Parathyroid adenoma (tissue), 2 donors: ENCODE measurements around the gene ZNF846.

Experiments
- H2AFZ ChIP-seq: fragments of 300-600 bp; sonication (generic); one replicate; pipeline ENCODE4 v1.7.0; 2017; ENCODE audit warnings: antibody characterized with exemption, mild to moderate bottlenecking
- H3K27ac ChIP-seq: fragments of 300-600 bp; sonication (generic); one replicate; pipeline ENCODE4 v1.7.0; 2017
- H3K27me3 ChIP-seq: fragments of 300-600 bp; sonication (generic); one replicate; pipeline ENCODE4 v1.7.0; 2017; ENCODE audit warnings: low read length; ENCODE audit not compliant: control insufficient read depth, insufficient read depth
- H3K36me3 ChIP-seq: fragments of 300-600 bp; sonication (generic); one replicate; pipeline ENCODE4 v1.7.0; 2017; ENCODE audit warnings: low read length; ENCODE audit not compliant: control insufficient read depth, insufficient read depth
- H3K4me1 ChIP-seq: fragments of 300-600 bp; sonication (generic); one replicate; pipeline ENCODE4 v1.7.0; 2017; ENCODE audit warnings: control low read depth
- H3K4me2 ChIP-seq: fragments of 300-600 bp; sonication (generic); one replicate; pipeline ENCODE4 v1.7.0; 2017; ENCODE audit warnings: low read length
- H3K4me3 ChIP-seq: fragments of 300-600 bp; sonication (generic); one replicate; pipeline ENCODE4 v1.7.0; 2017; ENCODE audit warnings: low read depth, low read length
- H3K79me2 ChIP-seq: fragments of 300-600 bp; sonication (generic); one replicate; pipeline ENCODE4 v1.7.0; 2017; ENCODE audit warnings: control low read depth
- H3K9ac ChIP-seq: fragments of 300-600 bp; sonication (generic); one replicate; pipeline ENCODE4 v1.7.0; 2017; ENCODE audit warnings: mild to moderate bottlenecking
- H3K9me3 ChIP-seq: fragments of 300-600 bp; sonication (generic); one replicate; pipeline ENCODE4 v1.7.0; 2017; ENCODE audit warnings: low read length; ENCODE audit not compliant: control insufficient read depth
- CTCF ChIP-seq: fragments of 300-600 bp; sonication (generic); IDR thresholded peaks from one replicate; pipeline ENCODE4 v1.7.0; 2017; ENCODE audit warnings: antibody characterized with exemption, mild to moderate bottlenecking
- donor health status: primary hyperparathyroidism.

Gene ZNF846

DNA sequence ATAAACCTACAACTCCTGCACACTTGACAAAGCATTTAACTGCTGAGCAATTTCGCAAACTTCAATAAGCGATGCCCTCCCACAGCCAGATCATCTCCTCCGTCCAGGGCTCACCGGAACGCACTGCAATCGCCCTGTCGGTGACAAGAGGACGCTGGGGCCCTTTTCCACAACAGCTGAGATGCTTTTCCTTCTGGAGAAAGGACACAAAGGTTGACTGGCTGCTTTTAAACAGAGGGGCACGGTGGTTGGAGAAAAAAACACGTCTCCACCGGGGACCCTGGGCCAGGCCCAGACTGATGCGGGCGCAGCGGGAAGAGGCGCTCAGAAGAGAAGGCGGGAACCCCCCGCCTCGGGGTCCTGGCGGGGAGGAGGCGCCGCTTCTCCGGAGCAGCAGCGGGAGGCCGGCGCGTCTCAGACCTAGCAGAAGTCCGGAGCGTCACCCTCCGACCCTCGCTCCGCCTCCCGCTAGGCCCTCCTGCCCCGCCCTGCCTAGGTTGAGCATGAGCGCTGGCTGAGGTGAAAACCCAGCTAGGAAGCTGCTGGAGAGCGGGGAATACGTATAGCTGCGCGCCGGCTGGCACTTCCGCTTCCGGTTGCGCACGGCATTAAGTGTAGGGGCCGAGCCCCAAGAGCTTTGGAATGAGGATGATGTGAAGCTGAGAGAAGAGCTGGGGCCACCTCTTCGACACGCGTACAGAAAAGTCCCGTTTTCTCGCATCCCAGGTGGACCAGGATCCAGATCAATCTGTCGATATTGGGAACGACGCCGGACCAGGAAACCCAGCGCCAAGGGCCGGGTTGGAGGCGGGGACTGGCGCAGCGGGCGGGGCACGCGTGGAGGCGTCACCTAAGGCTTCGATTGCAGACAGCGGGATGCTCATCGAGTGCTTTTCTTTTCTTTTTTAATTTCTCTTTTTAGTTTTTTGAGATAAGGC is at the start of gene ZNF846:
Gene ZNF846, minus strand, starts transcription at position 564 of the 938 bp plus-strand sequence. CDS start 3,788 bp downstream, outside the sequence.
- Histone ChIP-seq H3K36me3 (no peaks in the 10 kb centered on the region), H2AFZ (peak within 1 kb of the TSS; percentile 89)
- TF ChIP-seq CTCF = no peak

GRCh38 chr19:9818175-9818733 is 49.7 kb upstream of the ZNF846 start:
- Histone ChIP-seq H3K4me2 (peak overlapping the region; percentile 94), H3K27me3 (no peaks in the 10 kb centered on the region), H3K9me3 (no peaks in the 10 kb centered on the region), H3K9ac (peak overlapping the region; percentile 73), H3K4me1 (no peaks in the 10 kb centered on the region), H3K27ac (peak overlapping the region; percentile 93), H2AFZ (peak overlapping the region; percentile 86), H3K4me3 (peak overlapping the region; percentile 97), H3K36me3 (no peaks in the 10 kb centered on the region), H3K79me2 (peaks cover 8% of the 10 kb centered on the region)
- no peak for TF ChIP-seq CTCF

More for the DNA sequence above, at the start of gene ZNF846:
- Histone ChIP-seq H3K27me3 (no peaks in the 10 kb centered on the region), H3K4me3 (peak within 1 kb of the TSS; percentile 78), H3K27ac (peak within 1 kb of the TSS; percentile 84), H3K4me1 (peaks cover 3% of the 10 kb centered on the region), H3K9me3 (no peaks in the 10 kb centered on the region), H3K79me2 (no peaks in the 10 kb centered on the region), H3K9ac (peak within 1 kb of the TSS; percentile 42), H3K4me2 (peak within 1 kb of the TSS; percentile 90)

DNA sequence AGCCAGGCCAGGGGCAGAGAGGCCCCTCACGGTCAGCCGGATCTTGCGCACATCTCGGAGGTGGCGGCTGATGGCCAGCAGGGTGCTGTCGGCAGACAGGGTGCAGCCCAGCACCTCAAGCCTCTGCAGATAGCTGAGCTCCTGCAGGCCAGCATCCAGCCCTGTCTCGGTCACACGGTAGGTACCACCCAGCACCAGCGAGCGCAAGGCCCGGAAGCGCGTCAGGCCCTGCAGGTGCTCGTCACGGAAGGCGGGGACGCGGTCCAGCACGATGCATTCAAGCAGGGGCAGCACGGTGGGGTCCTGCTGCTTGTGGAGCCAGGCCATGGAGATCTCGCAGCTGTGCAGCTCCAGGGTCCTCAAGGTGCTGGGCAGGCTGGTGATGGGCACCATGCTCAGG is 42.6 kb upstream of the ZNF846 start:
- Histone ChIP-seq H3K79me2 (peaks cover 5% of the 10 kb centered on the region), H3K4me1 (no peaks in the 10 kb centered on the region), H3K4me2 (no peak overlapping the region), H3K27ac (no peak overlapping the region), H2AFZ (no peak overlapping the region), H3K36me3 (no peaks in the 10 kb centered on the region), H3K9me3 (no peaks in the 10 kb centered on the region), H3K27me3 (no peaks in the 10 kb centered on the region), H3K9ac (no peak overlapping the region), H3K4me3 (no peak overlapping the region)
- no peak for TF ChIP-seq CTCF

GRCh38 chr19:9808855-9809824 is 40.6 kb upstream of the ZNF846 start:
- Histone ChIP-seq H3K9me3 (no peaks in the 10 kb centered on the region), H2AFZ (no peak overlapping the region), H3K4me3 (no peak overlapping the region), H3K79me2 (peaks cover 2% of the 10 kb centered on the region), H3K36me3 (no peaks in the 10 kb centered on the region), H3K4me2 (no peak overlapping the region), H3K27ac (no peak overlapping the region), H3K27me3 (no peaks in the 10 kb centered on the region), H3K9ac (no peak overlapping the region), H3K4me1 (no peaks in the 10 kb centered on the region)
- TF ChIP-seq CTCF = no peak
